Stimulated activated CD8-positive, alpha-beta memory T cell treated with anti-CD3 and anti-CD28 coated beads, Interleukin-7, amount 100 ng/mL, for 48 hours (primary cell): ENCODE measurements around the gene HACD4.
"Not testable (repeated sequence)": the region's sequence is repeated elsewhere in the genome, so short reads cannot be mapped to it uniquely, and the experiment has no call there.

ENCODE experiments used
- DNase-seq, 2 donors: peaks; one replicate each; pipeline ENCODE4 v3.0.0-alpha.2; 2020; ENCODE audit warnings: low read depth in 1 of 2; ENCODE audit errors: extremely low read depth in 1 of 2

The HACD4 gene

DNA sequence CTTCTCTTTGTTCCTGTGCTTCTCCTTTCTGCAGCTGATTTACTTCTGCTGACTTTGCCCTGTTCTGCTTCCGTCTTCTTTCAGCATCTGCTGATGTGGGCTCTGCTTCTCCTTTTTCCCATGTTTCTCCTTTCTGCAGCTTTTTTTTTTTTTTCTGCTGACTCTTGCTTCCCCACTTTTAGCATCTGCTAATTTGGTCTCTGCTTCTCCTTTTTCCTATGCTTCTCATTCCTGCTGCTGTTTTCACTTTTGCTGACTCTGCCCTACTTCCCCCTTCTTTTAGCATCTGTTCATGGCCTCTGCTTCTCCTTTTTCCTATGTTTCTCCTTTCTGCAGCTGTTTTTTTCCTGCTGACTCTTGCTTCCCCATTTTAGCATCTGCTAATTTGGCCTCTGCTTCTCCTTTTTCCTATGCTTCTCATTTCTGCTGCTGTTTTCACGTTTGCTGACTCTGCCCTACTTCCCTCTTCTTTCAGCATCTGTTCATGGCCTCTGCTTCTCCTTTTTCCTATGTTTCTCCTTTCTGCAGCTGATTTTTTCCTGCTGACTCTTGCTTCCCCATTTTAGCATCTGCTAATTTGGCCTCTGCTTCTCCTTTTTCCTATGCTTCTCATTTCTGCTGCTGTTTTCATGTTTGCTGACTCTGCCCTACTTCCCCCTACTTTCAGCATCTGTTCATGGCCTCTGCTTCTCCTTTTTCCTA lies 58.0 kb downstream of the HACD4 start:
- not testable (repeated sequence) for DNase-seq

DNA sequence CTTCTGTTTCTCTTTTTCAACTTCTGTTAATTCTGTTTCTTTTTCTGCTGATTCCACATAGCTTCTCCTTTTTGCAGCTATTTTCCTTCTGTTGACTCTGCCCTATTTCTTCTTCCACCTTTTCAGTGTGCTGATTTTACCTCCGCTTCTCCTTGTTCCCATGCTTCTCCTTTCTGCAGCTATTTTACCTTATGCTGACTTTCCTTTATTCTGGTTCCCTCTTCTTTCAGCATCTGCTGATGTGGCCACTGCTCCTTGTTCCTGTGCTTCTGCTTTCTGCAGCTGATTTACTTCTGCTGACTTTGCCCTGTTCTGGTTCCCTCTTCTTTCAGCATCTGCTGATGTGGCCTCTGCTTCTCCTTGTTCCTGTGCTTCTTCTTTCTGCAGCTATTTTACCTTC lies 58.8 kb downstream of the HACD4 start:
- DNase-seq = no peak

DNA sequence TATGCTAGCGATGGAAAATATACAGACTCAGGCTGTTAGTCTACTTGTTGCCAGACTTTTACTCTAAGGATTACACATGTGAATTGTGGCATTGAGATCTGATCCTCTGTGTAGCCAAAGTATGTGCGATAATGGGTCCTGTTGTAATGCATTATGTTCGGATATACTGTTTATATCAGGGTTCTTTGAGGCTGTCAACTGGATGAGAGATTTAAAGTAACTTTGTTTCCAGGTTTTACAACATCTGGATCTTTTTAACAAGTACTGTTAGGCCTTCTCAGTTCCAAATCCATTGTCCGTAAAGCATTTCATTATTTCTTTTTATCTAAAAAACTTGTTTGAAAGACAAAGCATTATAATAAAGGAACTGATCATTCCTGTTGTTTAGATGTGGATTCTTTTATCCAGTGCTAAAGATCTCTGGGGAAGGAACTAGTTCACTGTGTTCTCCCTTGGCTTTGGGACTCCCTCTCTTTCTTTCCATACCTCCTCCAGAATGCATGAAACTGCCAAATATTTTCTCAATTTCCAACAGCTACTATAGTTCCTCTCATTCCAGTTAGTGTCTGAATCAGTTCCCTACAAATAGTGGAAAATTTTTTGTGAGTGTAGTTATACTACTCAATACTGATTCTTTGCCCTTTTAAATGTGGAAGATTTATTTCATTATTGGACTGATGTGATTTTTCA lies 68.8 kb downstream of the HACD4 start:
- DNase-seq = no peak

DNA sequence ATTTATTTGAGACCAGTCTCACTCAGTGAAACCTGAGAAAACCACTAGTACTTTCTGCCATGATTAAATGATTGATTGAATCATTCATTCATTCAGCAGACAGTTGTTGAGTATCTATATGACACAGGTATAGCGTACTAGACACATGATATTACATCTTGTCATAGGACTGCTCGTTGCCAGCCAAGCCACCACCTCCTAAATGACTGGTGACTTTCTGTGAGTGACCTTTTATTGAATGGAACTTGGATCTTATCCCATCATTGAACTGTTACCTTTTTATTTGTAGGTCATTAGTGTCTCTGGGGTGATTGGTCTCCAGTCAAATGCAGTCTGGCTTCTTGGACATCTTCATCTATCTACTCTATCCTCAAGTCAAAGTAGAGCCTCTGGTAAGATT lies 80.7 kb downstream of the HACD4 start:
- DNase-seq = no peak
